GM21390 (cell line): Measurements from ENCODE around the gene SERPINB13.

Source experiments
- ATAC-seq: cut with Tn5 transposase; IDR thresholded peaks from one replicate; pipeline ENCODE4 v1.9.1; 2021; ENCODE audit not compliant: unreplicated experiment

SERPINB13 gene

GRCh38 chr18:63586966-63587365 lies at the start of gene SERPINB13:
Gene SERPINB13, plus strand, starts transcription at chr18:63587343. Its CDS starts 1,325 bp downstream, at chr18:63588668.
- no peak for ATAC-seq

- no peak for ATAC-seq
These were observed 47.1 kb upstream of the SERPINB13 start for GRCh38 chr18:63539904-63540510.

- no peak for ATAC-seq
These were observed 45.1 kb upstream of the SERPINB13 start, which contains the start of gene SERPINB12 for GRCh38 chr18:63542069-63542468. Gene SERPINB12, plus strand, starts transcription at chr18:63542369. Its CDS starts 13,791 bp downstream, at chr18:63556160.

- no peak for ATAC-seq
These were observed 43.1 kb upstream of the SERPINB13 start for GRCh38 chr18:63544017-63544416.

GRCh38 chr18:63545000-63545399 lies 42.1 kb upstream of the SERPINB13 start:
- no peak for ATAC-seq

GRCh38 chr18:63550068-63550467 lies 37.1 kb upstream of the SERPINB13 start:
- ATAC-seq, result no peak

- ATAC-seq, result no peak
These were observed 35.4 kb upstream of the SERPINB13 start for GRCh38 chr18:63551769-63552168.

- ATAC-seq, result no peak
These were observed 34.6 kb upstream of the SERPINB13 start for GRCh38 chr18:63552581-63552980.

GRCh38 chr18:63553081-63553480 lies 34.1 kb upstream of the SERPINB13 start:
- ATAC-seq, result no peak

- ATAC-seq, result no peak
These were observed 27.3 kb upstream of the SERPINB13 start for GRCh38 chr18:63559567-63560491.

- peak; percentile 84 for ATAC-seq
These were observed 24.9 kb upstream of the SERPINB13 start for GRCh38 chr18:63562284-63562683.

- ATAC-seq, result no peak
These were observed 23.1 kb upstream of the SERPINB13 start for GRCh38 chr18:63564021-63564420.

- ATAC-seq, result no peak
These were observed 22.6 kb upstream of the SERPINB13 start for GRCh38 chr18:63564561-63564960.

- ATAC-seq, result no peak
These were observed 19.9 kb upstream of the SERPINB13 start for GRCh38 chr18:63567276-63567675.

- ATAC-seq, result no peak
These were observed 19.3 kb upstream of the SERPINB13 start for GRCh38 chr18:63567825-63568224.

- no peak for ATAC-seq
These were observed 16.4 kb upstream of the SERPINB13 start for GRCh38 chr18:63570721-63571120.

- ATAC-seq, result no peak
These were observed 11.5 kb upstream of the SERPINB13 start for GRCh38 chr18:63575681-63576080.

GRCh38 chr18:63578357-63578958 lies 8.7 kb upstream of the SERPINB13 start:
- ATAC-seq, result peak; percentile 83

- no peak for ATAC-seq
These were observed 7.5 kb upstream of the SERPINB13 start for GRCh38 chr18:63579616-63580015.

- ATAC-seq, result no peak
These were observed 1.2 kb upstream of the SERPINB13 start for GRCh38 chr18:63585988-63586387.

GRCh38 chr18:63586431-63586830 lies 712 bp upstream of the SERPINB13 start:
- no peak for ATAC-seq

GRCh38 chr18:63588909-63589308 lies 1.8 kb downstream of the SERPINB13 start:
- no peak for ATAC-seq
